CD4-positive, alpha-beta T cell (primary cell): ENCODE data around the gene PDE4A. TPM values are rescaled to one million over a fixed set of nuclear protein-coding genes. Genes with fewer than 3 reads are reported as not detected.

ENCODE experiments used
- ATAC-seq: fragments of 200-7000 bp; cut with Tn5 transposase; one replicate; pipeline ENCODE4 v1.10.0; 2022; ENCODE audit warnings: mild to moderate bottlenecking; ENCODE audit not compliant: poor library complexity
- CTCF ChIA-PET: fragments of 350-600 bp; sonication (Branson Sonifier 250); formaldehyde crosslinking; loops from one replicate; lab custom pipeline; 2021; ENCODE audit warnings: antibody characterized with exemption, inconsistent platforms; lab: Charles Lee
- POLR2A ChIA-PET: fragments of 350-600 bp; sonication (Branson Sonifier 250); formaldehyde crosslinking; loops from one replicate; lab custom pipeline; 2021; ENCODE audit warnings: antibody characterized with exemption, inconsistent platforms; lab: Charles Lee
- DNase-seq, 14 experiments: peaks; one replicate each; pipeline ENCODE4 v3.0.0-alpha.2; 2013 to 2020; ENCODE audit warnings: mixed read lengths in 2 of 14
- H3K27ac ChIP-seq, 2 donors: one replicate each; pipeline versions ENCODE4 v1.5.1 to v1.7.0; 2013; ENCODE audit warnings: low read length in 2 of 2, low read depth in 1 of 2, mild to moderate bottlenecking in 1 of 2
- H3K27me3 ChIP-seq, 2 experiments: 1 replicate in 1 of 2; 2 replicates in 1 of 2; pipeline versions ENCODE4 v1.6.1 to v1.7.0; 2013; ENCODE audit warnings: low read length in 2 of 2, control low read depth in 1 of 2, mild to moderate bottlenecking in 1 of 2, moderate library complexity in 1 of 2; ENCODE audit not compliant: insufficient read depth in 2 of 2, control insufficient read depth in 1 of 2
- H3K36me3 ChIP-seq: one replicate; pipeline ENCODE4 v1.6.1; 2013; ENCODE audit warnings: low read length, control low read depth; ENCODE audit not compliant: insufficient read depth
- H3K4me1 ChIP-seq: one replicate; pipeline ENCODE4 v1.6.1; 2013; ENCODE audit warnings: low read length, control low read depth; ENCODE audit not compliant: insufficient read depth
- H3K4me3 ChIP-seq: one replicate; pipeline ENCODE4 v1.5.1; 2013; ENCODE audit warnings: mild to moderate bottlenecking, low read length, moderate library complexity
- H3K9me3 ChIP-seq, 2 experiments: 1 replicate in 1 of 2; 2 replicates in 1 of 2; pipeline versions ENCODE4 v1.6.1 to v1.7.0; 2013; ENCODE audit warnings: low read length in 2 of 2, mild to moderate bottlenecking in 2 of 2, control low read depth in 1 of 2, moderate library complexity in 1 of 2; ENCODE audit not compliant: control insufficient read depth in 1 of 2, insufficient read depth in 1 of 2
- H3K27ac Mint-ChIP-seq: one replicate; pipeline ENCODE4 v1.8.0; 2020; ENCODE audit warnings: mixed read lengths
- H3K27me3 Mint-ChIP-seq: one replicate; pipeline ENCODE4 v1.8.0; 2021; ENCODE audit warnings: mixed read lengths
- H3K36me3 Mint-ChIP-seq: one replicate; pipeline ENCODE4 v1.8.0; 2021; ENCODE audit warnings: low read depth, mixed read lengths
- H3K4me1 Mint-ChIP-seq: one replicate; pipeline ENCODE4 v1.8.0; 2021; ENCODE audit warnings: low read depth, mixed read lengths
- H3K4me3 Mint-ChIP-seq: one replicate; pipeline ENCODE4 v1.8.0; 2020; ENCODE audit warnings: mild to moderate bottlenecking, mixed read lengths
- H3K9me3 Mint-ChIP-seq: one replicate; pipeline ENCODE4 v1.8.0; 2020; ENCODE audit warnings: mixed read lengths
- CTCF ChIP-seq: fragments of 200-600 bp; IDR thresholded peaks from one replicate; pipeline ENCODE4 v1.8.0; 2022; ENCODE audit warnings: antibody characterized with exemption, mild to moderate bottlenecking
- intact Hi-C, 2 experiments: fragments of 100-400 bp; cut with DNase I in 1 of 2; cut with micrococcal nuclease in 1 of 2; formaldehyde crosslinking; loops; one replicate each; pipeline versions ENCODE4 v1.15.1 to v1.9.0; 2023 to 2025; cut with DNase I, micrococcal nuclease
- total RNA-seq, 174 experiments: library from RNA in 2 of 174; stranded (reverse) in 2 of 174; gene quantifications; one replicate each; pipeline ENCODE4 v1.2.3 and lab custom pipeline; 2021 to 2026

Gene PDE4A
- total RNA-seq, 2 experiments from 2014 or later, result 1.5 to 2.1 TPM

- DNase-seq, result peak in 7 of 14 experiments; percentile 42 to 73 (median 59)
- Mint-ChIP-seq H3K36me3 (peaks cover 30% of the 10 kb centered on the region), H3K27me3 (peaks cover 3% of the 10 kb centered on the region), H3K4me1 (peaks cover 83% of the 10 kb centered on the region), H3K27ac (peak overlapping the region; percentile 97), H3K4me3 (peak overlapping the region; percentile 98), H3K9me3 (no peaks in the 10 kb centered on the region)
- Histone ChIP-seq H3K27ac (peak overlapping the region; percentile 16 to 79), H3K27me3 (no peaks in the 10 kb centered on the region), H3K36me3 (peaks cover under 1% of the 10 kb centered on the region), H3K9me3 (no peaks in the 10 kb centered on the region), H3K4me3 (peak overlapping the region; percentile 96), H3K4me1 (peaks cover 90% of the 10 kb centered on the region)
- intact Hi-C loops, result loop anchor here (1.0 to 10.0 kb wide), 9 partner anchors 11 to 570 kb away; partner anchors contain the start of genes CDKN2D (in 2 of the 2), KRI1 (in 2 of the 2), ANGPTL6 (in 1 of the 2) and PIN1 (in 1 of the 2)
- CTCF ChIA-PET, result interaction anchor here (0.7 to 8.2 kb wide), 9 partner anchors 10 to 292 kb away, joined by 3 to 129 read pairs (median 4); partner anchors contain the start of gene PDE4A
- no peak for ATAC-seq
- POLR2A ChIA-PET, result interaction anchor here (0.8 to 4.7 kb wide), 6 partner anchors 11 to 134 kb away, joined by 4 to 27 read pairs (median 11); partner anchors contain the start of genes ICAM1 and PDE4A
- no peak for TF ChIP-seq CTCF
These were observed 15.2 kb upstream of the PDE4A start for GRCh38 chr19:10404888-10405820.

- ChIA-PET CTCF (interaction anchor here (0.6 to 8.2 kb wide), 11 partner anchors 9 to 293 kb away, joined by 3 to 129 read pairs (median 4); no protein-coding TSS in a partner anchor), POLR2A (interaction anchor here (0.6 to 4.7 kb wide), 5 partner anchors 10 to 302 kb away, joined by 4 to 27 read pairs (median 10); partner anchors contain the start of gene PDE4A)
- DNase-seq (no peak), ATAC-seq (no peak)
- peaks cover 26% of the 10 kb centered on the region for H3K36me3 Mint-ChIP-seq
- Histone ChIP-seq H3K4me3 (no peak overlapping the region), H3K27ac (no peak overlapping the region), H3K36me3 (no peaks in the 10 kb centered on the region), H3K27me3 (no peaks in the 10 kb centered on the region), H3K9me3 (no peaks in the 10 kb centered on the region), H3K4me1 (peaks cover 82% of the 10 kb centered on the region)
- no peaks in the 10 kb centered on the region for H3K9me3 Mint-ChIP-seq
- peaks cover 80% of the 10 kb centered on the region for H3K4me1 Mint-ChIP-seq
- peak overlapping the region; percentile 85 for H3K27ac Mint-ChIP-seq
- no peak for TF ChIP-seq CTCF
- intact Hi-C loops, result loop anchor here in 1 of 2 experiments (5.0 to 10.0 kb wide), 3 partner anchors 71 to 571 kb away; partner anchors contain the start of genes ANGPTL6, PIN1 and PPAN
- H3K27me3 Mint-ChIP-seq, result peaks cover 3% of the 10 kb centered on the region
- peak overlapping the region; percentile 87 for H3K4me3 Mint-ChIP-seq
These were observed 14.1 kb upstream of the PDE4A start for GRCh38 chr19:10406191-10406590.

GRCh38 chr19:10407096-10407495, 13.2 kb upstream of the PDE4A start:
- peak in 1 of 14 experiments; percentile 60 for DNase-seq
- Mint-ChIP-seq H3K36me3 (peaks cover 23% of the 10 kb centered on the region), H3K27me3 (peaks cover 3% of the 10 kb centered on the region), H3K27ac (peak overlapping the region; percentile 85), H3K4me1 (peaks cover 72% of the 10 kb centered on the region), H3K4me3 (peak overlapping the region; percentile 54), H3K9me3 (no peaks in the 10 kb centered on the region)
- Histone ChIP-seq H3K27ac (peak overlapping the region in 1 of 2 donors; percentile 53), H3K36me3 (no peaks in the 10 kb centered on the region), H3K9me3 (no peaks in the 10 kb centered on the region), H3K4me1 (peaks cover 82% of the 10 kb centered on the region), H3K27me3 (no peaks in the 10 kb centered on the region), H3K4me3 (no peak overlapping the region)
- POLR2A ChIA-PET, result interaction anchor here (1.1 to 2.0 kb wide), 4 partner anchors 9 to 136 kb away, joined by 3 to 10 read pairs (median 3); partner anchors contain the start of gene ICAM1
- CTCF ChIA-PET, result interaction anchor here (0.8 to 8.2 kb wide), 5 partner anchors 8 to 29 kb away, joined by 4 to 129 read pairs (median 4); no protein-coding TSS in a partner anchor
- no peak for TF ChIP-seq CTCF
- intact Hi-C loops, result loop anchor here in 1 of 2 experiments (5.0 to 10.0 kb wide), 3 partner anchors 70 to 572 kb away; partner anchors contain the start of genes ANGPTL6, PIN1 and PPAN
- ATAC-seq, result no peak
